Fibroblast of mammary gland (primary cell): ENCODE measurements around the gene GRIN3A.

ENCODE experiments used
- DNase-seq: peaks from one replicate; pipeline ENCODE4 v3.0.0-alpha.2; 2010; ENCODE audit warnings: low read depth
- H3K4me3 ChIP-seq: 2 replicates; pipeline ENCODE4 v1.5.1; 2011; ENCODE audit warnings: low read depth, mild to moderate bottlenecking, low read length, moderate library complexity; ENCODE audit not compliant: control insufficient read depth
- CTCF ChIP-seq: conservative IDR thresholded peaks from 2 replicates; pipeline ENCODE4 v1.5.1; 2011; ENCODE audit warnings: low read depth, low read length, inconsistent platforms; ENCODE audit not compliant: control insufficient read depth, insufficient read depth

GRIN3A gene

GRCh38 chr9:101628173-101628572 lies 110.3 kb downstream of the GRIN3A start:
- DNase-seq = peak; percentile 17
- no peak overlapping the region for H3K4me3 ChIP-seq
- no peak for TF ChIP-seq CTCF

- no peak for DNase-seq
- no peak for TF ChIP-seq CTCF
- H3K4me3 ChIP-seq = no peak overlapping the region
These were observed 112.2 kb downstream of the GRIN3A start for GRCh38 chr9:101626295-101626694.

- no peak overlapping the region for H3K4me3 ChIP-seq
- no peak for TF ChIP-seq CTCF
- DNase-seq = peak; percentile 72
These were observed 112.6 kb downstream of the GRIN3A start for GRCh38 chr9:101625876-101626275.

- no peak overlapping the region for H3K4me3 ChIP-seq
- no peak for DNase-seq
- no peak for TF ChIP-seq CTCF
These were observed 118.0 kb downstream of the GRIN3A start for GRCh38 chr9:101620452-101620851.

DNA sequence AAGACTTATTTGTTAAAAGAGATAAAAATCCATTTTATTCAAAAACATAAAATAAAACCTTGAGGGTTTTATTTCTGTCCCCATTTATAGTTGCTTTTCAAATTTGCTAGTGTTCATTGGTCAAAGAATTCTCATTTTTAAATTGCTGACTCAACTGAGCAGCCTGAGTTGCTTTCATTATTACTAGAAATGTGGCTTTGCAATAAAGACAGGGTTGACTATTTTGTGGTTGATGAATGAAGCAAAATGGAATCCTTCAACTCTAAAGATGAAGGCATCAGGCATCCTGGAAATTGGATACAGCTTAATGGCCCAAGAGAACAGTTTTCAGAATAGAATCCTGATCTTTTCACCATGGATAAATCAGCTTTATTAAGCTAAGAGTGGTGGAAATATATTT lies 119.7 kb downstream of the GRIN3A start:
- H3K4me3 ChIP-seq = no peak overlapping the region
- TF ChIP-seq CTCF = no peak
- no peak for DNase-seq

DNA sequence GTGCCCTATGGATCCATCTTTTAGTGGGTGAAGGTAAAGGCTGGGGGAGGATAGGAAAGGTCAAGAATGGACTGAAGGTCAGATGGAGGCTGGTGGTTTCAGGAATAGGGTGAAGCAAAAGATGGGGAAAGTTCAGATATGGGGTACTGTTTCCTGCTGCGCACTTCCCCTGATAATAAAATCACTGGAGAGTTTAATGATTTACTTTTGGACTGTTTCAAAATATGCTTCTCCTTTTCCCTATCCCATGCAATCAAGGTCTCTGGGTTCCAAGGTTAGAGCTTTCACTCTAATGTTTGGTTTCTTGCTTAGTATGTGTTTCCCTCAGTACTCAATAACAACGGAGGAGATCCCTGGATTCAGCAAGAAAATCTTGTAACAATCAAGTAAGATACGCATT lies 132.9 kb downstream of the GRIN3A start:
- no peak overlapping the region for H3K4me3 ChIP-seq
- TF ChIP-seq CTCF = no peak
- no peak for DNase-seq

DNA sequence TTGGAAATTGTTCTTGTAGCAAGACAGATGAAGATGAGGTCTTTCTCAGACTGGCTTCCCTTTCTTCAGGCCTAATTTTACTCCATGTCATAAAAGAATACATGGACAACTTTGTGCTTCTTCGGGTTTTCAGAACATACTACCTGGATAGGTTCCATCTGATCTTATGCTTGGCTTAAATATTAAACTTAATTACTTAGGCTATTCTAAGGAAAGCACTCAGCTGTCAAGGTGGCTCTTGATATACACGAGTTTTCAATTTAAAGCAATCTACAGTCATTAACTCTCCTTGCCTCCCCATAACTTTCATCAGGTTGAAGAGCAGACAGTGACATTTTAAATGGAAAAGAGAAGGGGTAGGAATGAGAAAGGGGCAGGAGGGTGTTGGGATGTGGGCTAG lies 134.2 kb downstream of the GRIN3A start:
- DNase-seq = no peak
- no peak for TF ChIP-seq CTCF
- no peak overlapping the region for H3K4me3 ChIP-seq
